Fibroblast of mammary gland (primary cell): ENCODE measurements around the gene KBTBD6.
A peak's percentile ranks its signal among the peaks of the same experiment; 100 is the strongest.
"Not testable (repeated sequence)": the region's sequence is repeated elsewhere in the genome, so short reads cannot be mapped to it uniquely, and the experiment has no call there.

Experiments used
- DNase-seq: peaks from one replicate; pipeline ENCODE4 v3.0.0-alpha.2; 2010; ENCODE audit warnings: low read depth
- H3K4me3 ChIP-seq: 2 replicates; pipeline ENCODE4 v1.5.1; 2011; ENCODE audit warnings: low read depth, mild to moderate bottlenecking, low read length, moderate library complexity; ENCODE audit not compliant: control insufficient read depth
- TF ChIP-seq, protein P1 (sequence below): conservative IDR thresholded peaks from 2 replicates; pipeline ENCODE4 v1.5.1; 2011; ENCODE audit warnings: low read depth, low read length, inconsistent platforms; ENCODE audit not compliant: control insufficient read depth, insufficient read depth

KBTBD6 gene, protein sequence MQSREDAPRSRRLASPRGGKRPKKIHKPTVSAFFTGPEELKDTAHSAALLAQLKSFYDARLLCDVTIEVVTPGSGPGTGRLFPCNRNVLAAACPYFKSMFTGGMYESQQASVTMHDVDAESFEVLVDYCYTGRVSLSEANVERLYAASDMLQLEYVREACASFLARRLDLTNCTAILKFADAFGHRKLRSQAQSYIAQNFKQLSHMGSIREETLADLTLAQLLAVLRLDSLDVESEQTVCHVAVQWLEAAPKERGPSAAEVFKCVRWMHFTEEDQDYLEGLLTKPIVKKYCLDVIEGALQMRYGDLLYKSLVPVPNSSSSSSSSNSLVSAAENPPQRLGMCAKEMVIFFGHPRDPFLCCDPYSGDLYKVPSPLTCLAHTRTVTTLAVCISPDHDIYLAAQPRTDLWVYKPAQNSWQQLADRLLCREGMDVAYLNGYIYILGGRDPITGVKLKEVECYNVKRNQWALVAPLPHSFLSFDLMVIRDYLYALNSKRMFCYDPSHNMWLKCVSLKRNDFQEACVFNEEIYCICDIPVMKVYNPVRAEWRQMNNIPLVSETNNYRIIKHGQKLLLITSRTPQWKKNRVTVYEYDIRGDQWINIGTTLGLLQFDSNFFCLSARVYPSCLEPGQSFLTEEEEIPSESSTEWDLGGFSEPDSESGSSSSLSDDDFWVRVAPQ

DNA sequence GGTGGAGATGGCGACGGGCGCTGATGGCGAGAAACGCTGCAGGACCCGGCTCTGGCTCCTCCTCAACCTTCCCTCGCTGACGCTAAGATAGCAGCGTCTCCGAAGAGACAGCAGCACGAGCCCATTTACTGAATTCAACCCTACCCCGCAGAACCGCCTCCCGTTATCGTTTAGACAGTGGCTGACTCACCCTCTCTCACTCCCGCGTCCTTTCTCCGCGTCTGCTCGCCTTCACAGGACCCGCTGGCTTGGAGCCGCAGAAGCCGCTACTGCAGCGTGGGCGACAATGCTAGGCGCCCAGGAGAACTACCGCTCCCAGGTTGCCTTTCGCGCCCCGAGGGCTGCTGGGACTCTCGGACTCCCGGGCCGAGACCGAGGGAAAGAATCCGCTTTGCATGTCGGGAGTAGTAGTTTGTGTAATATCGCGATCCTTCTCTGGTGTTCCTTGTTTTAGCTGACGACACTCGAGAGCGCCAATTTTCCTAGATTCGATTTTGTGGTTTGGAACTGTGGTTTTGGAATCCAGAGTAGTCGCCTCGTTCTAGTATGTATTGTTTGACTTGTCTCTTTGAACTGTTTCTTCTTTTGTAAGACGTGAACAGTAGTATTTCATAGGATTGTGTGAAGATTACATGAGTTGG is at the start of gene KBTBD6:
KBTBD6 (minus strand) TSS at position 291 of the 641 bp plus-strand sequence. CDS start 291 bp downstream, outside the sequence.
- peak; percentile 99 for DNase-seq
- TF ChIP-seq, protein P1, sequence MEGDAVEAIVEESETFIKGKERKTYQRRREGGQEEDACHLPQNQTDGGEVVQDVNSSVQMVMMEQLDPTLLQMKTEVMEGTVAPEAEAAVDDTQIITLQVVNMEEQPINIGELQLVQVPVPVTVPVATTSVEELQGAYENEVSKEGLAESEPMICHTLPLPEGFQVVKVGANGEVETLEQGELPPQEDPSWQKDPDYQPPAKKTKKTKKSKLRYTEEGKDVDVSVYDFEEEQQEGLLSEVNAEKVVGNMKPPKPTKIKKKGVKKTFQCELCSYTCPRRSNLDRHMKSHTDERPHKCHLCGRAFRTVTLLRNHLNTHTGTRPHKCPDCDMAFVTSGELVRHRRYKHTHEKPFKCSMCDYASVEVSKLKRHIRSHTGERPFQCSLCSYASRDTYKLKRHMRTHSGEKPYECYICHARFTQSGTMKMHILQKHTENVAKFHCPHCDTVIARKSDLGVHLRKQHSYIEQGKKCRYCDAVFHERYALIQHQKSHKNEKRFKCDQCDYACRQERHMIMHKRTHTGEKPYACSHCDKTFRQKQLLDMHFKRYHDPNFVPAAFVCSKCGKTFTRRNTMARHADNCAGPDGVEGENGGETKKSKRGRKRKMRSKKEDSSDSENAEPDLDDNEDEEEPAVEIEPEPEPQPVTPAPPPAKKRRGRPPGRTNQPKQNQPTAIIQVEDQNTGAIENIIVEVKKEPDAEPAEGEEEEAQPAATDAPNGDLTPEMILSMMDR: no peak
- peak within 1 kb of the TSS; percentile 76 for H3K4me3 ChIP-seq

DNA sequence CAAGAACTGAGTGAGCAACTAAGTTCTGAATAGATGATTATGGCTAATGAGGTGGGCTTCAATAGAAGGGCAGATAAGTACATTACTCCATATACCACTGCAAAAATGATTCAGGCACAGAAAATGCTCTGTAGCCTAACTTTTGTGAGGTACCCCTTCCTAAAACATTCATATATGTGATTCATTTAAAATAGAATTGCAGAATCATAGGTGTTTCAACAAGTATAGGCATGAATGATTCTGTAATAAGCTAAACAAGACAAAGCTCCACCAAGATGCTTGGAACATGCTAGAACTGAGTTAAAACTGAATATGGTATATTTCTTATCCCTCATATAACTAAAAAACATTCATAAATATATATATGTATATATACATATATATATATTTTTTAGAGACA is 49.6 kb upstream of the KBTBD6 start:
- no peak for DNase-seq
- TF ChIP-seq, protein P1: no peak

DNA sequence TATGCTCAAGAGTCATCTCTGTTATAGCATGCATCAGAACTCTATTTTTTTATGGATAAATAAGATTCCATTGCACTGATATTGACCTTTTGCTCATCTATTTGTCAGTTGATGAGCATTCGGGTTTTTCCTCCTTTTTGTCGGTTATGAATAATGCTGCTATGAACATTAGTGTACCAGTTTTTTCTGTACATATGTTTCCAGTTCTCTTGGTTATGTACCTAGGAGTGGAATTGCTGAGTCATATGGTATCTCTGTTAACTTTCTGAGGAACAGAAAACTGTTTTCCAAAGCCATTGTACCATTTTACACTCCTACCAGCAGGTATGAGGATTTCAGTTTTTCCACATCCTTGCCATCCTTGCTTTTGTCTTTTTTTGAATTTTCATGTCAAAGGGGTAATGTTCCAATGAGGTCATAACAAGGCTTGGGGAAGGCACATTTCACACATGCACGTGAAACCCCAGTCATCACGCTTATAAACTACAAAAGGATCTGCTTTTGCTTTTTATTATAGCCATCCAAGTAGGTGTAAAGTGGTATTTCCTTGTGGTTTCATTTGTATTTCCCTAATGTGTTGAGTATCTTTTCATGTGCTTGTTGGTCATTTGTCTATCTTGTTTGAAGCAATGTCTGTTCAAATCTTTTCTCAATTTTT is 47.1 kb upstream of the KBTBD6 start:
- DNase-seq: peak; percentile 87
- no peak overlapping the region for H3K4me3 ChIP-seq
- TF ChIP-seq, protein P1: no peak

More for the DNA sequence above, 49.6 kb upstream of the KBTBD6 start:
- H3K4me3 ChIP-seq: no peak overlapping the region

DNA sequence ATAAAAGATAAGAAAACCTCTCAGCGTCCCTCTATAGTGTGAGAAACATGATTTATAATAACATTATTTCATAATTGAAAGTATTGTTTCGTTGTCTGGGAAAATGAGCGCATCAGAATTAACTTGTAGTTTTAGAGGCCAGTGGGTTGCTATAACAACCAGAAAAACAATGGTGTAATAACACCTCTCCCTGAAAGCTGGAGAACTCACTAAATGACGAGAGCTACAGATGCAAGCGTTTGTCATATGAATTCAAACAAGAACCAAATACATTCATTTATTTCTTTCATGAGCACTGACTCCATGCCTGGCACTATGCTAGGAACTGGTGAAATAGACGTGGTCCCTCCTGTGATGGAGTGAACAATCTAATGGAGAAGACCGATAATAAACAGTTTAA is 45.4 kb upstream of the KBTBD6 start:
- TF ChIP-seq, protein P1: no peak
- H3K4me3 ChIP-seq: no peak overlapping the region
- DNase-seq: peak; percentile 77

DNA sequence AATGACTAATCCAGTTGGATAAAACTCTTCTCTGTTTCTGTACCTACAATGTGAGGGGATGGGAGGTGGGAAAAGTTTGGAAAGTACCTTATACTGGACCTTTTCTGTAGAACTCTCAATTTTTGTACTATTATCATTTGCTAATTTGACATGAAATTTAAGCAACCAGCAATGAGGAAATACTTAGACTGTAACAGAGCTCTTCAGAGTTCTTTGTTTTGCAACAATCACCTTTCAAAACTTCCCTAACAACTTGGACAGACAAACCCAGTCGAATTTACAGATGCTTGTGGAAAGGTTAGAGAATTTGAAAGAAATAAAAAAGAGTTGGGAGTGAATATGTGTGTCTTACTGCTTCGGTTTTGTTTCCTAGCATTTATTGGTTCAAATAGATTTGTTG is 45.0 kb upstream of the KBTBD6 start:
- DNase-seq: peak; percentile 18
- H3K4me3 ChIP-seq: no peak overlapping the region
- TF ChIP-seq, protein P1: no peak

DNA sequence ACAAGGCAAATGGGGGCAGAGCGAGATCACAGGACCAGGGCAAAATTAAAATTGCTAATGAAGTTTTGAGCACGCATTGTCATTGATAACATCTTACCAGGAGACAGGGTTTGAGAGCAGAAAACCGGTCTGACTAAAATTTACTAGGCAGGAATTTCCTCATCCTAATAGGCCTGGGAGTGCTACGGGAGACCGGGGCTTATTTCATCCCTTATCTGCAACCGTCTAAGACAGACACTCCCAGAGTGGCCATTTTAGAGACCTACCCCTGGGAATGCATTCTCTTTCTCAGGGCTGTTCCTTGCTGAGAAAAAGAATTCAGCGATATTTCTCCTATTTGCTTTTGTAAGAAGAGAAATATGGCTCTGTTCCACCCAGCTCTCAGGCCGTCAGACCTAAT is 43.0 kb upstream of the KBTBD6 start:
- not testable (repeated sequence) for DNase-seq, H3K4me3 ChIP-seq
